Measurements from ENCODE around the gene GPR15.

Gene GPR15

GRCh38 chr3:98577178-98577895, 45.6 kb downstream of the GPR15 start:
- Histone ChIP-seq H3K27me3 (ENCODE audit: control insufficient read depth, insufficient read depth, low read length) (no peaks in the 10 kb centered on the region), H3K9ac (no peak overlapping the region), H3K79me2 (no peaks in the 10 kb centered on the region), H3K36me3 (ENCODE audit: control insufficient read depth, insufficient read depth, low read length) (no peaks in the 10 kb centered on the region), H3K9me3 (ENCODE audit: control insufficient read depth, low read length) (no peaks in the 10 kb centered on the region), H3K4me1 (no peaks in the 10 kb centered on the region), H3K4me3 (ENCODE audit: low read depth, low read length) (no peak overlapping the region), H2AFZ (no peak overlapping the region), H3K27ac (no peak overlapping the region), H3K4me2 (ENCODE audit: low read length) (no peak overlapping the region)
- no peak for TF ChIP-seq CTCF (IDR thresholded peaks at IDR 0.05)

- Histone ChIP-seq H3K4me1 (no peaks in the 10 kb centered on the region), H2AFZ (no peak overlapping the region), H3K36me3 (ENCODE audit: control insufficient read depth, insufficient read depth, low read length) (no peaks in the 10 kb centered on the region), H3K27me3 (ENCODE audit: control insufficient read depth, insufficient read depth, low read length) (no peaks in the 10 kb centered on the region), H3K9ac (no peak overlapping the region), H3K9me3 (ENCODE audit: control insufficient read depth, low read length) (no peaks in the 10 kb centered on the region), H3K79me2 (no peaks in the 10 kb centered on the region), H3K4me2 (ENCODE audit: low read length) (no peak overlapping the region), H3K27ac (no peak overlapping the region), H3K4me3 (ENCODE audit: low read depth, low read length) (no peak overlapping the region)
- TF ChIP-seq CTCF (IDR thresholded peaks at IDR 0.05): no peak
These were observed 48.9 kb downstream of the GPR15 start for GRCh38 chr3:98580401-98581386.

- Histone ChIP-seq H3K4me3 (ENCODE audit: low read depth, low read length) (no peak overlapping the region), H3K9me3 (ENCODE audit: control insufficient read depth, low read length) (no peaks in the 10 kb centered on the region), H3K27me3 (ENCODE audit: control insufficient read depth, insufficient read depth, low read length) (no peaks in the 10 kb centered on the region), H3K4me2 (ENCODE audit: low read length) (no peak overlapping the region), H2AFZ (no peak overlapping the region), H3K36me3 (ENCODE audit: control insufficient read depth, insufficient read depth, low read length) (no peaks in the 10 kb centered on the region), H3K27ac (no peak overlapping the region), H3K9ac (no peak overlapping the region), H3K79me2 (no peaks in the 10 kb centered on the region), H3K4me1 (no peaks in the 10 kb centered on the region)
- TF ChIP-seq CTCF (IDR thresholded peaks at IDR 0.05): no peak
These were observed 49.7 kb downstream of the GPR15 start for GRCh38 chr3:98581474-98581873.

- H3K9me3 ChIP-seq (ENCODE audit: control insufficient read depth, low read length): no peaks in the 10 kb centered on the region
- no peaks in the 10 kb centered on the region for H3K79me2 ChIP-seq
- H3K4me3 ChIP-seq (ENCODE audit: low read depth, low read length): no peak overlapping the region
- no peak overlapping the region for H2AFZ ChIP-seq
- H3K27ac ChIP-seq: no peak overlapping the region
- no peak overlapping the region for H3K9ac ChIP-seq
- no peaks in the 10 kb centered on the region for H3K27me3 ChIP-seq (ENCODE audit: control insufficient read depth, insufficient read depth, low read length)
- no peak for TF ChIP-seq CTCF (IDR thresholded peaks at IDR 0.05)
- H3K4me1 ChIP-seq: no peaks in the 10 kb centered on the region
- H3K4me2 ChIP-seq (ENCODE audit: low read length): no peak overlapping the region
- H3K36me3 ChIP-seq (ENCODE audit: control insufficient read depth, insufficient read depth, low read length): no peaks in the 10 kb centered on the region
These were observed 50.3 kb downstream of the GPR15 start for GRCh38 chr3:98582042-98582441.

Measured in parathyroid adenoma (tissue), 2 donors.